Effector CD8-positive, alpha-beta T cell (primary cell): ENCODE data around the gene SETBP1.

Experiments
- DNase-seq: peaks from one replicate; lab custom pipeline; 2025; lab: John Stamatoyannopoulos, UW

SETBP1 gene

DNA sequence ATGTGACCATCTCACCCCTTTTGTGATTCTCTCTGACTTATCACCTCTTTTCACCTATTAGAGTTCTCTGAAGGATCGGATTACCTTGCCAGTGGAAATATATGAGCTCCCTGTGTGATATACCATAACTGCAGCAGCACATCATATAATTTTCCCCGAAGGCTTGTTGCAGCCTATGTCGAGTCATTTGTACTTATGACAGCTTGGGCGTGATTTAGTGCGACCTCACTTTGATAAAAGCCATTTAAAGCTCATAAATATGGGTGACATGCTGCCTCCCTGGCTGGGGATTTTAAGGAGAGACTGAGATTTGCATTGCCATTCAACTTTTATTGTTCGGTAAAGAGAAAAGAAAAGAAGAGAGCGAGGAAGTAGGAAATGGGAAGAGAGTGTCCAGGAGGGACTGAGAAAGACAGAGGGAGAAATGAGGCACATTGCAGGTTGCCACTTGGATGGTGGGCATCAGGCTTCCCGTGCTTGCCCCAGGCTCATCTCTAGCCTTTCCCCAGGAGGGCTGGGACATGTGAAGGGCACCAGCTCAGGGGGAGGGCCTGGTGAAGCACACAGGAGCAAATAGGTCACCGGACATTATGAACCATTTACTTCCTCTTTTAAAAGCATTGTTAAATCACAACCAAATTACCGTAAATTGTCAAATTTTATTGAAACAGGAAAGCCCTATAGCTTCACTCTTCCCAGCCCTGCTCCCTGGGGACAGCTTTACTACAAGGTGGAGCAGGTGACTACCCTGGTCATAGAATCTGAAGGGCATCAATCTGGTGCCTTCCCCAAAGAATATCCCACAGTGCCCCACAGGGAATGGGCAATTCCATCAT is 161.3 kb downstream of the SETBP1 start:
- no peak for DNase-seq

GRCh38 chr18:44842588-44843412 is 162.1 kb downstream of the SETBP1 start:
- DNase-seq, result no peak

GRCh38 chr18:44844486-44844885 is 163.8 kb downstream of the SETBP1 start:
- DNase-seq, result no peak

- no peak for DNase-seq
Observed at GRCh38 chr18:44846450-44846849, 165.8 kb downstream of the SETBP1 start.

GRCh38 chr18:44848644-44849335 is 168.1 kb downstream of the SETBP1 start:
- DNase-seq, result no peak

GRCh38 chr18:44849361-44849760 is 168.7 kb downstream of the SETBP1 start:
- no peak for DNase-seq

DNA sequence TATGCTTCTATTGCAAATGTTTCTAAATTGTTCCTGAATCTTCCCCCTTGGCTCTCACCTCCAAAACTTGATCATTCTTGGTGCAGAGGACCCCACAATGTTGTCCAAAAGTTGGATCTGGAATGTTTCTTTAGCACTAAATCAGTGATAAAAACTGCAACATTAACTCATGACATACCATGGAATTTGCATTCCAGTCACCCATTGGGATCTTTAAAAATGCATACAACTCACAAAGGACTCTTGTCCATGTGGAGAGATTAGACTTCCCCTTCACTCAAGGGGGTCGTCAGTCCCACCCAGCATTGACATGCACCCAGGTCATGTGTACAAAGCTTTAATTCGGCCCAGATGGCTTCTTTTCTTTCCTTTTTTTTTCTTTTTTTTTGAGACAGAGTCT is 169.3 kb downstream of the SETBP1 start:
- no peak for DNase-seq

DNA sequence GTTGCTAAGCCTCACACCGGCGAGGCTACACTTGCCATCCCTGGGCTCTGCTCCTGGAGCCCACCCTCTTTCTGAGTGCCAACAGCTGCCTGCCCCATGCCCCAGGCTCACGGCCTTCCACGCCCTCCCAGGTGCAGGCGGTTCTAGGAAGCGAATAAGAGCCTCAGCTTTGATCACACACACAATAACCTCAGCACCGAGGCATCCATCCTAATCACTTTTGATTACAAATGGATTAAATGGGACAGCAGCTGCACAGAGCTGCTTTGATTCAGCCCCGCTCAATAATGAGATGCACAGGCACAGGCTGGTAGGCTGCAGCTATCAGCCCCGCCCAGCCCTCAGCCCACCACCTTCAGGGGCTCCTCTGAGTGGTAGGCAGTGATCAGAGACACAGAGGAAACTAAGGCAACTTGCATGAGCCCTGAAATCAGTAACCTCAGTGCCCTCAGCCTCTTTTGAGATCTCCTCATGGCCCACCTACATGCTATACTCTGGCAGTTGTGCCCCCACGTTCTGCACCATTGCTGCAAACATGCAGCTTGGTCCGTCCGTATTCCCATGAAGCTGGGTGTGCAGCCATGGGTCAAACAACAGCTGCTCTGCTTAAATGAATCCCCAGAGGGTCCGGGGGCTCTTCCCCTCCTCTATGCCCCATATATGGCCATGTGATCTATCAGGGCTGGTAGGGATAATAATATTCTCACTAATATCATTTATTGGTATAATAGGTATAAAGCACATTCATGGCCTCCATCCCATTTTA is 171.4 kb downstream of the SETBP1 start:
- no peak for DNase-seq

GRCh38 chr18:44852818-44853217 is 172.1 kb downstream of the SETBP1 start:
- no peak for DNase-seq

DNA sequence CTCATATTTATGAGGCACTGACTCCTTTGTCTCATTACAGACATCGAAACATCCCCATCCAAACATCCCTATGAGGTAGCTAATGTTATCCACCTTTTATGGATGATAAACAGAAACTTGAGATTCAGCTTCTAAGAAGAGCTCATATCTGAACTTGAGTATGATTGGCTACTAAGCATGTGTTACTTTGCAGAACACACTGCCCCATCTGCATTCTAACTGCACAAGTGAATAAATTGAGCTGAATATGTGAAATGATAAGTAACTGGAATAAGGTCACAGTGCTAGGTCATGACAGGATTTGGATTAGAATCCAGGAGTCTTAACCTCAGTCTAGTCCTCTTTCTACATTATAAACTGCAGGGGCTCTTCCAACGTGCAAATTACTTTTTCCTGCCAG is 172.7 kb downstream of the SETBP1 start:
- DNase-seq, result no peak

DNA sequence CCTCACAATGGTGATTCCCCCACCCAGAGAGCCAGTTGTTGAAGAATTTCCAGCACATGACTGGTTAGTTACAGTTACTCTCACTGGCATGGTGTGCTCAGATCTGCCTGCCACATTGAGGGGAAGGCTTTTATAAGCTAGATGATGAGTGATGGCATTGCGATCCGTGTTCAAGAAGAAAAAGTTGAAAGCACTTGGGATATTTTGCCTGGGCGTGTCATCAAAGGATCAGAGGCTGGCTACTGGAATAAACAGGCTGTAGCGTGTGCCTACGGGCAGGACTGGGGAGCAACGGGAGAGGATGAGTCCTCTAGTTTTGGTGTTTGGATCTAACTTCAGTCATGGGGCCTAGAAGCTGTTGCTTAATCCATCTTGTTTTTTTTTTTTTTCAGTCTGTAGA is 175.0 kb downstream of the SETBP1 start:
- DNase-seq, result no peak

- DNase-seq, result no peak
Observed at GRCh38 chr18:44856157-44856556, 175.5 kb downstream of the SETBP1 start.

- no peak for DNase-seq
Observed at GRCh38 chr18:44857081-44857480, 176.4 kb downstream of the SETBP1 start.

DNA sequence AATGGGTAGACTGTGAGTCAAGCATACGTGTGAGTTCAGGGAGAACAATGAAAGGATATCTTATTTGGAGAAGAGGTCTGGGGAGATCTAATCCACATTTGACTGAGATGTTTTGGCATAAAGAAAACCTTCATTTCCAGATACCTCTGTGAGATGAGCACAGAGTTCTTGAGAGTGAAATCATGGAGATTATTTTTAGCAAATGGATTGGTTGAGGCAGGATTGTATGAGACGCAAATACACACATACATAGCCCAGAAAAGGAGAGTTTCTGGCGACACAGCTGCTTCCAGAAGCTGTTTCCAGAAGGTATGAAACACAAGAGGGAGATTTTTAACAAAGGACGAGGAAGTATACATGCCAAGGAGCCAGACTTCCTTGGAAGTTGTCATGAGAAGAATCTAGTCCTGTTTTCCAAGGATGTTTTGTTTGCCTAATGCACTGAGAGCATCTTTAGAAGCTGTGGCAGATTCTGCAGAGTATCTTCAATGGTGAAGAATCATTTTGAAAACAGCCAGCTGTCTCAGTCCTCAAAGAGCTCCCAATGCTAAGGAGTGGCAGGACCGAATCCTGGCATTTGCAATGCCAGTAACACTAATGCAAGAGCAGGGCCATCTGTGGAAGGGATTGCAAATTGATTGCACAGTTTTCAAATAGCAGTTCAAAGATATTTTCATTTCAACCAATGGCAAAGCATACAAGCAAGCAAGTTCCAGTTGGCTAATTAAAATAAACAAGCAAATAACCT is 177.2 kb downstream of the SETBP1 start:
- DNase-seq, result no peak

DNA sequence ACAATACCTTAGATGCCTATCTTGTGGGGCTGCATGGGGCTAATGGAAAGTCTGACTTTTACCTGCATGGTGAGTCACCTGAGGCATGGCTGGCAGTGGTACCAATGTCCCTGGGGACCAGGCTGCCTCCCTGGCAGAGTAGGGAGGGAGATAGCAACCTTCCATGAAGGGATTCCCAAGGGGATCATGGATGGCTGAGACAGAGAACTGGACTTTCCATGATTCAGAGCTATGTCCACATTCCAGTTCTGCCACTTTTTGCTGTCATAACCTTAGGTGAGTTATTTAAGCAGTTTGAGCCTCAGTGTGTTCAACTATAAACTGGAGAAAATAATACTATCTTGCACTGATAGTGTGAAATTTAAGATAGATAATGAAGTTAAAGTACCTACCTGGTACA is 178.6 kb downstream of the SETBP1 start:
- no peak for DNase-seq

DNA sequence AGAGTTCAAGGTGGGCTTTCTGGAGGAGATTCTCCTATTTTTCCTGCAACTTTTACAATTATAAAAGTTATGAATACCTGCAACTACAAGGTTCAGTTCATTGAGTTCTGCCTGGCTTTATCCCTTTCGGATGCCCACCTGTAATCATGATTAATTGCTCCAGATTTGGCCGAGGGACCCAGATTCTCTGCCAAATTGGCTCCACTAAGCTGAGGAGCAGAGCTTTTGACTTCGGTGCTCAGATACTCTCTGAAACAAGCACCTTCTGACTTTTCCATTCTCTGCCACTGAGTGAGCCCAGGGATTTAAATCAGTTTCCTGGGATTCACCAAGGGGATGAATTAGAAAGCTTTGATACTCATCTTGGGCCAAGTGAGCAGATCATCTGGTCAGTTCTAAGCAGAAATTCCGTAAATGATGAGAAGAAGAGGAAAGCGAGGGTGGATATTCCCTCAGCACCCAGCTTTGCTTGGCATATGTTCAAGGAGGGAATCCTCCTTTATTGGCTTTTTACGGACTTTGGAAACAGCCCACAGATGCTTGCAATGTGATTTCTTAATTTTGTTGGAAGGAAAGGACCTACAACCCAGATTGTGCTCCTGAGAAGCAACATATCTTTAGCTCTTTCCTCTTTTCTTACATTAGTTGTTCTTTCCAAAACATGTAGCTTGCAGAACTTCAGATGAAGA is 179.2 kb downstream of the SETBP1 start:
- no peak for DNase-seq

GRCh38 chr18:44862112-44862511 is 181.4 kb downstream of the SETBP1 start:
- DNase-seq, result no peak

- no peak for DNase-seq
Observed at GRCh38 chr18:44866103-44866502, 185.4 kb downstream of the SETBP1 start.

GRCh38 chr18:44869533-44869932 is 188.8 kb downstream of the SETBP1 start:
- no peak for DNase-seq
